HT1080 (cell line): ENCODE data around the gene NHLRC4. TPM values are rescaled to one million over a fixed set of nuclear protein-coding genes. Genes with fewer than 3 reads are reported as not detected.

Experiments used
- DNase-seq: peaks from one replicate; pipeline ENCODE4 v3.0.0-alpha.2; 2015; ENCODE audit warnings: low read depth
- polyA plus RNA-seq, 2 experiments: library from polyadenylated mRNA; depleted of rRNA; stranded (reverse); fragments of >200 nt; gene quantifications; 2 replicates each; pipeline ENCODE4 v1.2.3, GENCODE V29; 2015
- total RNA-seq: library from RNA; depleted of rRNA; stranded (reverse); fragments of >200 nt; shearing (Covaris generic); gene quantifications from 2 replicates; pipeline ENCODE4 v1.2.3, GENCODE V29; 2014; rRNA removed

NHLRC4 gene, protein sequence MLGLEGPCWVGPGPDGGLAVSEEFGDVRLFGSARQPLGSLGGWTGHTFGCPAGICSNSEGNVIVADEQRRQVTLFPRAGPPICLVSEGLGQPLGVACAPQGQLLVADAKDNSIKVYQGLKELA
- total RNA-seq: 0.07 and 1.1 TPM in 2 replicates
- 0.36 and 0.74 TPM in 2 replicates for polyA plus RNA-seq (2015; cell fraction: cytosol; rRNA removed)
- polyA plus RNA-seq (2015; cell fraction: nucleus; rRNA removed): 1.5 and 2.2 TPM in 2 replicates

DNA sequence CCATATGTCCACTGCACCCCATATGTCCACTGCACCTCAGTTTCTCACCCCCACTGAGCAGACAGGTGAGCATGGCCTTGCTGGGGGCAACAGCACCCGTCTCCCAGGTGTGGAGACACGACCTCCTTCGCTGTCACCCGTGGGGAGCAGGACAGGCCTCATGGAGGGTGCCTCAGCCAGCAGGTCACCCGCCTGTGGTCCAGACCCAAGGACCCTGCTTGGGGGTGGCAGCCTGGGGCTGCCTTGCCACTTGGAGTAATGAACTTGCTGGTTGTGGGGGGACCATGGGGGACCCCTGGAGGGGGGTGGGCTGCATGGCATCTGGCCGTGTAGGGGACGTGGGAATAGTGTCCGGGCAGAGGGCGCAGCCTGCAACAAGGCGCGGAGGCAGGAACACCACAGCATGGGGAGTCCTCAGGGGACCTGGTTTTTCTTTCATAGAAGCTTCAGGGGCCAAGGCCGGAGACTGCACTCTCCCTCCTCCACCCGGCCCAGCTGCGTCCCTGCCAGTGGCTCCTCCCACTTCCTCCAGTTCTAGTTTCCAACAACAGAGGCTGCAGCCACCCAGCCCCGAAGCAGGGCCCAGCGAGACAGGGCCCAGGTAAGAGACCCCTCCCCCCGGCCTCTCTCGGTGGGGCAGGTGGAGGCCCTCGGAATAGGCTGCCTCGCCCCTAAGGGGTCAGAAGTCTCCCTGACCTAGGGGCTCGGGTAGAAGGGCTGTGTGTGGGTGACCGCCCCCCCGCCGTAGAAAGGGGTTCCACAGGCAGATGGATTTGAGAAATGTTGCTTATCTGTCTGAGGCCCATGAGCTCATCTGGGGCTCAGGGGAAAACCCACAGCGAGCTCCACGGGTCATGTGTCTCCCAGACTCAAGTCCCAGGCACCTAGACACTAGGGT, at the start of gene NHLRC4:
Gene NHLRC4 (plus strand): TSS at position 531 of the 898 bp plus-strand sequence. CDS start 1,043 bp downstream, outside the sequence.
- DNase-seq: peak; percentile 48

DNA sequence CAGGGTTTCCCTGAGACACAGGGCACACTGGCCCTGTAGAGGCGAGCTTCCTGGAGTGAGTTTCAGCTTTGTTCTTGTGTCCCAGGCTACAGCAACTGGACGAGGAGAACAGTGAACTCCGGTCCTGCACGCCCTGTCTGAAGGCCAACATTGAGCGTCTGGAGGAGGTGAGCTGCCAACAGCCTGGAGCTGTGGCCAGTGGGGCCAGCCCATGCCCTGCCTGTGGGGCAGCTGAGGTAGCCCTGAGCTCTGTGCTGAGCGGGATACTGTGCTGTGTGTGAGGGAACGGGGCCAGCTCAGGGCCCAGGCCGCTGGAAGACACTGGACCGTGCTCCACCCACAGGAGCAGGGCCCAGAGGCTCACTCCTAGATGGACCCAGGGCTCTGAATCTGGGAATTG, 47.9 kb upstream of the NHLRC4 start:
- DNase-seq: no peak

DNA sequence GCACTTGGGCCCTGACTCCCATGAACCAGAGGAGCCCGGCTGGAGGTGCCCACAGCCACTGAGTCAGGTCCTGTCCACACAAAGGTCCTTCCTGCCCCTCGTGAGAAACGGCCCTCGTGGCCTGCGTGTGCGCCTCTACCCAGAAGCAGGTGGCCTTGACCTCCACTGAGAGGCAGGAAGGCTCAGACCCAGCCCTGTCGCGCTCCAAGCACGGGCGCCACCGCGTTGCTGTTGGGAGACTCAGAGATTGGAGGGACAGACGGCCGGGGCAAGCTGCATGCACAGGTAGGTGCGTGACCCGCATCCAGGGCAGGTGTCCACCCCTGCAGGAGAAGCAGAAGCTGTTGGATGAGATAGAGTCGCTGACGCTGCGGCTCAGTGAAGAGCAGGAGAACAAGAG, 47.4 kb upstream of the NHLRC4 start:
- no peak for DNase-seq

DNA sequence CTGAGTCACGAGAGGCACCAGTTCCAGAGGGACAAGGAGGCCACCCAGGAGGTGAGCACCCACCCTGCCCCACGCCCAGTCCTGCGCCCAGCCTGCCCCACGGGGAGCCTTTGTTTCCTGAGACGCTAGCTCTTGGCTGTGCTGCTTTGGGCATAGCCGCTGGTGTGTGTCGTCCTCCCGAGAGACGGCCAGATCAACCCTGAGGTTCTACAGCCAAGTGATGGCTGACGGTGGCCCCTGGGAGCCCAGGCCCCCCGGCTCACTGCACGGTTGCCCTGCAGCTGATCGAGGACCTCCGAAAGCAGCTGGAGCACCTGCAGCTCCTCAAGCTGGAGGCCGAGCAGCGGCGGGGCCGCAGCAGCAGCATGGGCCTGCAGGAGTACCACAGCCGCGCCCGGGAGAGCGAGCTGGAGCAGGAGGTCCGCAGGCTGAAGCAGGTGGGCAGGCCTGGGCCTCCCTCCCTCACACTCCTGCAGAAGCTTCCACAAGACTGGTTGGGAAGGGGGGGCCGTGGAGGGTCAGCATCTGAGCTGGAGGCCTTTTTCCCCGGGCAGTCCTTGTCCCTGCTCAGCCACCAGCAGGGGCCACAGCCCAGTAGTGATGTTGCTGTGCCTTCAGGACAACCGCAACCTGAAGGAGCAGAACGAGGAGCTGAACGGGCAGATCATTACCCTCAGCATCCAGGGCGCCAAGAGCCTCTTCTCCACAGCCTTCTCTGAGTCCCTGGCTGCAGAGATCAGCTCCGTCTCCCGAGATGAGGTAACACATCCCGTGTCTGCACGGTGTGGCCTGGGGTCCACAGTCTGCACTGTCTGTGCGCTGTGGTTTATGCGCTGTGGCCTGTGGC, 46.7 kb upstream of the NHLRC4 start:
- DNase-seq: no peak

DNA sequence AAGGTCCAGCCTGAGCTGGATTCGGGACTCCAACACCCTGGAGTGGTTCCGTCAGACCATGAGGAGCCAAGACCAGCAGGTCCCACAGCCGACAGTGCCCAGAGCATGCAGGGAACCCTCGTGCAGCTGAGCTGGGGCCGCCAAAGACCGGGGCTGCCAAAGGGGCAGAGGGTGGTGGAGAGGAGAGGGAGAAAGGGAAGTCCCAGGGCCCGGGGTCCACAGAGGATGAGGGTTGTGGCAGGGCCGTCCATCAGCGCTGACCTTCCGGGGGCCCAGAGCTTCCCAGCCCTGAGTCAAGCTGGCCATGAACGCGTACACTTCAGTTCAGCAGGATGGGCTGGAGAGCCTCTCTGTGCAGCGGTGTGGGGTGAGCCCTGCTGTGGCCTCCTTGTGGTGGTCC, 46.0 kb upstream of the NHLRC4 start:
- no peak for DNase-seq

DNA sequence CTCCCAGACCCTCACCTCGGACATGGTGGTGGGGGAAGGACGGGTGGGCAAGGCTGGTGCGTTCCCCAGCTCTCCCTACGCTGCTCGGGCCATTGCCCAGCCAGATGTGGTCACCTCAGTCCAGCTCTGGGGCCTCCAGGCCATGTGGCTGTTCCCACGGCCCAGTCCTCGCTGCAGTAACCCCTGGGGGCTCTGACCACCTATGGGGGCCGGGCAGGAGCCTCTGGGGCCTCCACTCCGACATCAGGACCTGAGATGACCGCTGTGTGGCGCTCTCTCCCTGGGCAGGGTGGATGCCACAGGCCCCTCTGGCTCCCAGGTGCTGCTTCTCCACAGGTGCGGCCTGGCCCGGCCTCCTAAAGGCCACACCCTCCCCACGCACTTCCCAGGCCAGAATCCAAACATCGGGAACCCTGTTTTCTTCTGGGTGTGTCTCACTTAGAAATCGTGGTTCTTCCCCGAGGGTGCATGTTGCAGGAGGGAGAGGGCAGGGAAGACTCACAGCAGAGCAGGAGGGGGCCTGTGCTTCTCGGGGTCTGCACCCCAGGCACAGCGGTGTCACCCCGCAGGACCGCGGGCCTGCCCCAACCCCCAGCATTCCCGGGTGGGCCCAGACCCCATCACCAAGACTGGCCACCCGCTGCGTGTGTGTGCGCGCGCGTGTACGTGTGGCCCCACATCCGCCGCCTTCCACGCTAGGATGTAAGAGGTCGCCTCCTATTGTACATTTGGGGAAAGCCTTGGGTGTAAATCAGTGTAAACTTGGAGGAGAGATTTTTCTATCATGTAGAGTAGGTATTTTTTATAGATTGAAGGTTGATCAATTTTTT, 45.2 kb upstream of the NHLRC4 start:
- no peak for DNase-seq

DNA sequence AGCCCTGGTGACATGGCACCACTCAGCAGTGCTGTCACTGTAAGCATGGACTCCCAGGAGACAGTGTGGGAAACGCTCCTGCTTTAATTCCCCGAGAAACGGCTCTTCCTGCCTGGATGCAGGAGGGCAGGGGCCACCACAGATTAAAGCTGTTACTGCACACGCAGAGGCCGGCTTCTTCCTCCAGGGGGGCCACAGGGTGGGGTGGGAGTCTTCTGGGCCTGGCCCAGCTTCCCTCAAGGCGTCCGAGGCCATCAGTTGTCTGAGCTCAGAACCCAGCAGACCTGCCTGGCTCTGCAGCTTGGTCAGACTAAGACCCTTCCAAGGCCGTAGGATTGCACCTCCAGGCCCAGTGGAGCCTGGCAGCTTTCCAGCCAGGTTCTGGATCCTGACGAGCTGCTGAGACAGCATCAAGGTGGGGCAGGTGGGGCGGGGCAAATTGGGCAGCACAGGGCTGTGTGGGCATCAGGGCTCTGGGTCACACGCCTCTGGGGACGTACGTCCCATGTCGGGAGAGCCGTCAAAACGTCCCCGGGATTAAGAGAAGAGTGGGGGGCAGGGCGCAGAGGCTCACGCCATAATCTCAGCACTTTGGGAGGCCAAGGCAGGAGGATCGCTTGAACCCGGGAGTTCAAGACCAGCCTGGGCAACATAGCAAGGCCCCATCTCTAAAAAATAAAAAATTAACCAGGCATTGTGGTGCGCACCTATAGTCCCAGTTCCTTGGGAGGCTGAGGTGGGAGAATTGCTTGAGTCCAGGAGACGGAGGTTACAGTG, 44.3 kb upstream of the NHLRC4 start:
- DNase-seq: no peak

DNA sequence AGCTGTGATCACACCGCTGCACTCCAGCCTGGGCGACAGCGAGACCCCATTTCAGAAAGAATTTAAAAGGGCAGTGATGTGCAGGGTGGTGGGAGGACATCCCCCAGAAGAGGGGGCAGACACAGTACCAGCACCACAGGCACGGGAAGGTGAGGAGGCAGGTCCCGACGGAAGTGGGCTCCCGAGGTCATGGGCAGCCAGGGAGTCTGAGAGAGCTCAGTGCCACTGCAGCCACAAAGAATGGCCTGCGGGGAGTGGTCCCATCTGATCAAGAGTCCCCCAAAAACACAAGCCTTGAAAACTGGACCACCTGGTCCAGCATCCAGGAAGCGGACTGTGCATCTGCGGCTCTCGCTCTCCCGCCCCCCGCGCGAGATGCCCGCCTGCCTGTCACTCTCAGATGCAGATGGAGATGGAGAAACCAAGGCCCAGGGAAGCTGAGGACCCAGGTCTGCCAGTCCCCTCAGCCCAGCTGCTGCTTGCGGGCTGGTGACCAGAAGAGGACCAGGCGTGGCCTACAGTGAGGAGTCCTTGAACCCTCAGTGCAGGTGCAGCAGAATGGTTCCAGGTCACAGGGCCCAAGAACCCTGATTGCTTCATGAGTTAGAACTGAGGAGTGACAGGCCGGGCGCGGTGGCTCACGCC, 43.6 kb upstream of the NHLRC4 start:
- DNase-seq: no peak

DNA sequence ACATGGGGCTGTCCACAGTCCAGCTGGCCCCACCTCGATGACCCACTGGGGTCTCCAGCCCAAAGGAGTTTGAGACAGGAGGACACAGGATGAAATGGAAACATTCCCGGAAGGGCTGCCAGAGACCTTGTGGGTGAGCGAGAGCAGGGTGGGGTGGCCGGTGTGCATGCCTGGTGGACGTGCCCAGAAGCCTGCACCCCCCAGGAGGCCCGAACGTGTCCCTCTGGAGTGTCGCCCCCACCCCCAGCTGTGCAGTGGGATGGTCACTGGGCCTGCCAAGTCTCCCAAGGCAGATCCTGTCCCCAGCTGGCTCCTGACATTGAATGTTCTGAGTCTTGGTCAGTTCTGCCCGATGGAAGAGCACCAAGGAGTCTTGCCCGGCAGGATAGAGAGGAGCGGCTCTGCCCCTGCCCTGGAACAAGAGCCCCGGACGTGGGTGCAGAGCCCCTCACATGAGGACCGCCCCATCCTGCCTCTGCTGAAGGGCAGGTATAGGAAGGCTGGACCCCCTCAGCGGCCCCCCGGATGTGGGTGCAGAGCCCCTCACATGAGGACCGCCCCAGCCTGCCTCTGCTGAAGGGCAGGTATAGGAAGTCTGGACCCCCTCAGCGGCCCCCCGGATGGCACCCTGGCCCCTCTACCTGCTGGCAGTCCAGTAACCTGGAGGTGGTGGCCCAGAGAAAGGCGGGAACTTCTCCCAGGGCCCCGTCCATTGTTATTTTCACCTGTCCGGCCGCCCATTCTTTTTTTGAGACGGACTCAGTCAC, 42.3 kb upstream of the NHLRC4 start:
- no peak for DNase-seq

DNA sequence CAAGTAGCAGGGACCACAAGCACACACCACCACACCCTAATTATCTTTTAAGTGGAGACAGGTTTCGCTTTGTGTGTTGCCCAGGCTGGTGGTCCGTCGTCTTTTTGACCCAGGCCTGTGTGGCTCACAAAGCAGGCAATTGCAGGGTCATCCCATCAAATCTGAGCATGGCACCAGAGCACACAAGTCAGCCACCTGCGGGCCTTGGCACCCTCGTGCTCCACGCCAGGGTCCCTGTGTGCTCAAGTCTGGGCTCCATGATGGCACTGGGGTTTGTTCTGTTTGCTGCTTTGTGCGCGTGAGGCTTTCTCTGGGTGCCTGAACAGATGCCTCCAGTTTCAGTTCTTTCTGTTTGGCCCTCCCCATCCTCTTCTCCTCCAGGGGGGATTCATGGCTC, 41.7 kb upstream of the NHLRC4 start:
- no peak for DNase-seq

DNA sequence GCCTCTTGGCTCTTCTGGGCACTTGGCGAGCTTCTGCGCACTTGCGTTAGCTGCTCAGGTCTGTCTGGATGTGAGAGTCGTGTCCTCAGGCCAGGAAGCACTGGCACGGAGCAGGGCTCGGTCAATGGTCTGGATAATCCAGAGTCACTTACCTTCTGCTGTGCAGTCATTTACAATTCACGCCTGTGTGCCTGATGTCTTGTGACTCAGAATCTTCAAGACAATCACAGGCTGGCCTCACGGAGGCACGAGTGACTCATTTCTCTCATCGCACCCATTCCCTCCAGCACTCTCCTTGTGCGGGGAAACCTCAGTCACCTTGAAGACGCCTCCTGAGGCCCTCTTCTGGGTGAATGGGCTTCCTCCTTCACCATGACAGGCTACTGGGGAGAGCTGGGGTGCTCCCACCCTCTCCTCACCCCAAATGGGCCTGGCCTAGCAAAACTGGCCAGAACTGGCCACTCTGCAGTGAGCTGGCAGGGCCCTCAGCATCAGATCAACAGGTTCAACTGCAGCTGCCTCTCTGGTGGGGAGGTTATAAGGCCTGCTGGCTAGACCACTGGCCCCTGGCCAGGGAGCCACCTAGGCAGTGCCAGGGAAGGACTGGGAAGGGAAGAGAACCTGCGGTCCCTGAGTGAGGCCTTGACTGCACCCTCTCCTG, 41.2 kb upstream of the NHLRC4 start:
- peak; percentile 94 for DNase-seq

DNA sequence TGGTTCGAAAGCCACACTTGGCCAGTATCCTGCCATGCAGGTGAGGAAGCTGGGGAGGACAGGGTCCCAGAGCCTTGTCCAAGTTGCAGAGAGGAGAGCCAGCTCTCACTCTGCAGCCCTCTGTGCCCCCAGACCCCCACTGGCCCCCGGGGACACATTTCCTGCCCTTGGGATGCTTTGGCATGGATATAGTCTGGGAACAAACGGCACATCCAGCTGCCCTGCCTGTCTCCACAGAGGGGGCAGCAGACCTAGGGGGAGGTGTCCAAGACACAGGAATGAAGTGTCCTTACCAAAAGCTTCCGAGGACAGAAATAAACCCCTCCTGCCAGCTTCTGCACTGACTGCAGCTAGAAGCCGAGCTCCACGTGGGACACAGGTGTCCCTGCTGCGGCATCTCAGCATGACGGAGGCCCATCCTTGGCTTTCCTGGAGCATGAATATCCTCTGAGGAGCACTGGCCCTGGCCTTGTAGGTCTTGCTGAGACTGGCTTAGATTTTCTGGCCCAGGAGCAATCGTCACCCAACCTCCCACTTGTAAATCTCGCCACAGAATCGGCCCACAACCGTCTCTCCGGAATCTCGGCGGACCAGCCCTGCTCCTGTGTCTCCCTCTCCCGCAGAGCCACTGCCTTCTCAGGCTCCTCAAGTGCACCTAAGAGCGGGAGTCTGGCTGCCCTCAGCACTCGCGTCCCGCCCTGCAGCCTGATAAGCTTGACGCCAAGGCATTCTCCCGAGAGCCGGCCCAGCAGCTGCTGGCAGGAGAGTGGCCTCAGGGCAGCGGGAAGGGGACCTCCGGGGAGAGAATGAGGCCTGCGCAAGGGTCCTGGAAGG, 40.4 kb upstream of the NHLRC4 start:
- peak; percentile 22 for DNase-seq

DNA sequence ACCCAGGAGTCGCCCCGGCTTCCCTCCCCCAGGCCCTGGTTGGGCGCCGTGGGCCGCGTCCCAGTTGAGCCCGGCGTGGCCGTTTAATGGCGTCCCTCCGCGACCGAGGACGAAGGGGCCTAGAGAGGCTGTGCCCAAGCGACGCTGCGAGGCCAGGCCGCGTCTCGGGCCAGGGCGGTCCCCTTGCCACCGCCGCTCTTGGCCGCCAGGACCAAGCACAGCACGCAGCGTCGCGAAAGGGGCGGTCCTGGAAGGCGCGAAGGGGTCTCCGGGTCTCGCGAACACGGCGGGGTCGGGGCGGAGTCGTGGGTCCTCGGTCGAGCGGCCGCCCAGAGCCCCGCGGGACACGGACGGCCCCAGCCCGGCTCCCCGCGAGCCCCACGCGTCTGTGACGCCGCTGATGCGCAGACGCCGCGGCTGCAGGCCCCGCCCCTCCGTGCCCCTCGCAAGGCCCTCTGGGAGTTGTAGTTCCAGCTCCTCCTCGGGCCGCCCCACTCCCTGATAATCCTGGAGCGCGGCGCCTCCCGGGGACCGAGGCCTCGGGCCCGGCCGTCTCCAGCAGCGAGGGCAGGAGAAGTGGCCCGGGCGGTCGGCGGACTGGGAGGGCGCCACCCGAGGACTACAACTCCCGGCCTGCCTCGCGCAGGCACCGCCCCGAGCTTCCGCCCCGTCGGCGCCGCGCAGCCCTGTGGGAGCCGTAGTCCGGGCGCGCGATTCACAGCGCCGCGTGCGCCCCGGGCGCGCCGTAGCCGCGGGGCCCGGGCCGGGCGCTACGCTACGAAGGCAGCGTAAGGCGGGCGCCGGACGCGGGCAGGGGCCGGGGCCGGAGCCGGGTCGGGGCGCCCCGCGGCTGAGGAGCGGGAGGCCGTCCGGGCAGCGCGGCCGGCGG, 39.5 kb upstream of the NHLRC4 start, which contains the start of gene CAPN15:
Gene CAPN15 (plus strand): TSS at position 698 of the 889 bp plus-strand sequence. CDS start 19,127 bp downstream, outside the sequence.
- DNase-seq: peak; percentile 87

DNA sequence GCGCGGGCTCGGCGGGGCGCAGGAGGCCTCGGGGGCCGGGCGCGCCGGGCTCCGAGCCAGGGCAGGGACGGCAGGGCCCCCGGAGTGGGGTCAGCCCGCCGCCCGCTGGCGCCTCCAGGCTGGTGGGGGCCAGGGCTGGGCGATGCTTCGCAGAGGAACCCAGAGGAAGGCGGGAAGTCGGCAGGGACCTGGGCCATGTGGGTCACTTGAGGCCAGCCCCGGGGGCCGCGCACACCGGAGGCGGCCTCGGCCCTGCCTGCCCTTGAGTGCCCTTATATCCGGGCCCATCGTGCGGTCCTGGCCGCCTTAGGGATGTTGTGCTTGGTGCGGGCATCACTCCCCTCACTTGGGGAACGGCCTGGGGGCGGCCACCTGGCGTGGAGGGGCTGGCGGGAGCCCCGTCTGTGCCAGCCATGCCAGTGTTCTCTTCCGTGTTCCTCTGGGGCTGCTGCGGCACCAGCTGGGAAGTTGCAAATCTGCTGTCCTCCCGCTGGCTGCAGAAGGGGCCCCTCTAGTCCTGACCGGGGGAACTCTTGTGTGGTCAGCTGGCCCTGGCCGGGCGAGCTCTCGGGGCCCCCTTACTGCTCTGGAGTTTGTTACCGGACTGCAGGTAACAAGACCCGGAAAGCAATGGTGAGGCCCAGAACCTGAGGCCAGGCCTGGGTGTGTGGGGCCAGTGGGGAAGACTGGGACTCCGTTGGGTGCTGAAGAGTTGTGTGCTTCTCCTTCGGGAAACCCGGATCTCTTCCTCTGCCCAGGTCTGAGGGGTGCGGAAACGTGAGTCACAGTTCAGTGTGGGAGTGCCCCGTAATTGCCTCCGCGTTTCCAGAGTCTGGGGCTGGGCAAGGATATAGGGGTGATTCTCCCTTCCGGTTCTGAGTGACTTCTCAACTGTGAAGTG, 38.4 kb upstream of the NHLRC4 start:
- peak; percentile 82 for DNase-seq

DNA sequence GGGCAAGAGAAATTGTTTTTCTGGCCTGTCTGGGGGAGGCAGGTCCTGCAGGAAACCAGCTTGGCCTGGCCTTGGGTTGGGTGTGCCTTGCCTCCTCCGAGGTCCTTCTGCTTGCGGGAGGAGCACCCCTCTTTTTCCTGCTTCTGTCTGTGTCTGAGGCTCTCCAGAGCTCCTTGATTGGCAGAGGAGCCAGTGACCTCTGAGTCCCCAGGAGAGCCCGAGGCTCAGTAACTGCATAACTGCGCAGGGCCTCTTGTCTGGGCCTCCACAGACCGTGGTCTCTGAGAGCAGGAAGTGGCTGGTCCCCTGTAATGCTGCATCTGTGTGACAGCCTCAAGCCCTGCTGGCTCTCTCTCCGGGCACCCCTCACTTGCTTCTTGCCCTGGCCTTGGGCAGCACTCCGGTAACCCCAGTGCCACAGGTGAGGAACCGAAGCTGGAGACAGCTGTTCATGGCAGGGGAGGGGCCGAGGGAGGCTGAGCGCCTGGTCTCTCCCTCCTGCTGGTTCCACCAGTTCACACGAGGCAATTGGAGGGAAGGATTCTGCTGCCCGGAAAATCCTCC, 37.7 kb upstream of the NHLRC4 start:
- DNase-seq: no peak
